HG03139 (cell line): ENCODE results near the gene HOXA9.

Experiments
- ATAC-seq: cut with Tn5 transposase; IDR thresholded peaks from one replicate; pipeline ENCODE4 v1.9.1; 2021; ENCODE audit not compliant: unreplicated experiment

Gene HOXA9

GRCh38 chr7:27144781-27145164 lies 20.6 kb downstream of the HOXA9 start:
- no peak for ATAC-seq

DNA sequence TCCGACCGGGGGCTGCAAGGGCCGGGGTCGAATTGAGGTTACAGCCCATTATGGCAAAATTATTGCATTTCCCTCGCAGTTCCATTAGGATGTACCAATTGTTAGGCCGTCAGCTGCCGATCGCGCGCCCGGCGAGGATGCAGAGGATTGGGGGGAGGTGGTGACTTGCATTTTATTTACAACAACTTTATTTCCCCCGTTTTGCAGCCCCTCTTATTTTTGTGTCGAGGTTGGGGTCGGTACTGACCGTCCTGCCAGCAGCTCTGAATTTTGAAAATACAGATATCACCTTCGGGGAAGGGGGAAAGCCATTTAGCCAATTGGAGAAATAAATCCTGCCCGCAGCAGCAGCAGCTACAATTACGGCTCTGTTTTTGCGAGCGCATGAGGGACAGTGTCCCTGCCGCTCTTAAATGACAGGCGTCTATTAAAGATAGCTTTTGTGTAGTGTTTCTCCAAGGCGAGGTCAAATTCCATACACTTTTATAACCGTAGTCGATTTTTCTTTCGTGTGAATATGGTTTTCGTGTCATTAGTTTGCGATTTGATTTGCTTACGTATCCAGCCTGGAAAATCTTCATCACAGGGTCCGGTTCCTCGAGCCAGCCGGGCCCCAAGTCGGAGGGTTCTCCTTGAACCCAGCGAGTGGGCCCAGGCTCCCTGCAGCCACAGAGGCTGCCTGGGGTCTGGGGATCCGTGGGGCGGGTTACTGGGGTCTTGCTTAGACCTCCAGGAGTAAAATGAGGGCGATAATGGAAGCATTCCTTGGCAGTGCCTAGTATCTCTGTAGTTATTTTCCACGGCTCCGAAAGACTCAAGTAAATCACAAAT lies 21.2 kb downstream of the HOXA9 start:
- no peak for ATAC-seq

DNA sequence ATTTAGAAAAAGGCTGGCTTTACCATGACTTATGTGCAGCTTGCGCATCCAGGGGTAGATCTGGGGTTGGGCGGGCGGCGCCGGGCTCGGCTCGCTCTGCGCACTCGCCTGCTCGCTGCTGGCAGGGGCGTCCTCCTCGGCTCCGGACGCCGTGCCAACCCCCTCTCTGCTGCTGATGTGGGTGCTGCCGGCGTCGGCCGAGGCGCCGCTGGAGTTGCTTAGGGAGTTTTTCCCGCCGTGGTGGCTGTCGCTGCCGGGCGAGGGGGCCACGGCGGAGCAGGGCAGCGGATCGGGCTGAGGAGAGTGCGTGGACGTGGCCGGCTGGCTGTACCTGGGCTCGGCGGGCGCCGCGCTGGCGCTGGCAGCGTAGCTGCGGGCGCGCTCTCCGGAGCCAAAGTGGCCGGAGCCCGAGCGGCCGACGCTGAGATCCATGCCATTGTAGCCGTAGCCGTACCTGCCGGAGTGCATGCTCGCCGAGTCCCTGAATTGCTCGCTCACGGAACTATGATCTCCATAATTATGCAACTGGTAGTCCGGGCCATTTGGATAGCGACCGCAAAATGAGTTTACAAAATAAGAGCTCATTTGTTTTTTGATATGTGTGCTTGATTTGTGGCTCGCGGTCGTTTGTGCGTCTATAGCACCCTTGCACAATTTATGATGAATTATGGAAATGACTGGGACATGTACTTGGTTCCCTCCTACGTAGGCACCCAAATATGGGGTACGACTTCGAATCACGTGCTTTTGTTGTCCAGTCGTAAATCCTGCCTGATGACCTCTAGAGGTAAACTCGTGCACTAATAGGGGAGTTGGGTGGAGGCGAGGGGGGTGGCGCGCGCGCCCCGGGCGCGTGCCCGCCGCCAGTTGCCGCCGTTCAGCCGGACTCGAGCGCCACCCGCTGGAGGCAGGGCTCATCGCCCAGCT lies 22.1 kb downstream of the HOXA9 start, which contains the start of gene HOXA5:
Gene HOXA5, minus strand, starts transcription at position 659 of the 927 bp plus-strand sequence. Its CDS starts 74 bp downstream, at position 585.
- ATAC-seq: no peak

GRCh38 chr7:27142580-27143022 lies 22.7 kb downstream of the HOXA9 start:
- no peak for ATAC-seq

GRCh38 chr7:27141923-27142579 lies 23.3 kb downstream of the HOXA9 start:
- no peak for ATAC-seq

DNA sequence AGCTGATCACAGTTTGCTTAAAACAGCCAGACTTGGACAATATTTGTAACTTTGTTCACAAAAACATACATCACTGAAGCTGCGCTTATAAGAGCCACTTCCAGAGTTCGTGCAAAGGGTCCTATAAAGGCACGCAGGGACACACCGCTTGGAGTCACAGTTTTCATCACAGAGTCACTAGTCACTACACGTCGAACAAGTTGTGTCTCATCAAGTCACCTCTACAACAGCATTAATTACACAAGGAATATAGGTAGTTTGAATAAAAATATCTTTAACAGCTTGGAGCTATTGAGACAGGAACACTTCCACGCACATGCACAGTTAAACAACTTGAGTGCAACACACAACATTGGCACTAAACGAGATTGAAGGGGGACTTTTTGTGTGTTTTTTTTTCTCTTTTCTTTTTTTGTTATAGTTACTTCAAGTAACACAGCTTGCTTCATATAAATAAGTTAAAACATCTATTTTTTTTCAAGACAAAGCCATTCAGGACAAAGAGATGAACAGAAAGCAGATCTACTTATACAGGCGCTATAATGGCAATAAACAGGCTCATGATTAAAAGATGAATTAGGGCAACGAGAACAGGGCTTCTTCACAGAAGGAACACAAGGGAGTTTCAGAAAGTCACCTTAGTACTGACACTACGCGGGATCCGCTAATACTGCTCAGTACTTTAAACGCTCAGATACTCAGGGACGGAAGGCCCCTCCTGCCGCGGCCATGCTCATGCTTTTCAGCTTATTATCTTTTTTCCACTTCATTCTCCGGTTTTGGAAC lies 24.0 kb downstream of the HOXA9 start:
- ATAC-seq: no peak

GRCh38 chr7:27140126-27140857 lies 25.0 kb downstream of the HOXA9 start:
- ATAC-seq: no peak

- ATAC-seq: no peak
Measured at GRCh38 chr7:27139334-27140125, 25.8 kb downstream of the HOXA9 start.

DNA sequence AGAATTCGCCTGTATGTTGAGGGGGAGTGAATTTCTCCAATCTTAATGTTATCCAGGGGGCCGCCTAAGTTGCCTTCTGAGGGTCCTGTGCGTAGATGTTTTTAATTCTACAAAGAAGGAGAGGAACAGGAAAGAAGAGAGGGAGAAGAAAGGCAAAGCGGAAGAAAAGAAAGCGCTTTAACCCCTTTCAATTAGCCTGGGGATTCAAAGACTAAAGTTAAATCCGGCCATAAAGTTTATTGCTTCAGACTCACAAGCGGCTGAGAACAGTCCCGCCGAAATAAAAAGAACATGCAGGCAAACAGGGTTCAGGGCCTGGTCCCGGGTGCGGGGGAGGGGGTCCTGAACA lies 26.4 kb downstream of the HOXA9 start:
- ATAC-seq: no peak

DNA sequence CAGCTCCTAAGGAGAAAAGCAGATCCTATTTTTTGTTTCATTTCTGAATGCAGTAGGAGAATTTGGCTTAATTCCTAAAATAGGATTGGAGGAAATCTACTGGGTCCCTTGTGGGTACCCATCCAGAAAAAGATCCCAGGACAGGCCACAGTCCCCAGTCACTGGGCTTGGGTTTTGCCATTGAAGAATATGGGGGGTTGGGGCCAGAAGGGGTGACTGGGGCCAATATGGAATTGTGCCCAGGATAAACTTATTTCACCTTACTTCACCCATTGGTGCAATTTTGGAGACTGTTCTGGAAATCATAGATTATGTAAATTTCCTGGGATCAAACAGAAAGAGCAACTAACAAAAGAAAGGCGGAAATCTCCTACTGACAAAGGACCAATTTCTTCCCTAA lies 26.9 kb downstream of the HOXA9 start:
- no peak for ATAC-seq

DNA sequence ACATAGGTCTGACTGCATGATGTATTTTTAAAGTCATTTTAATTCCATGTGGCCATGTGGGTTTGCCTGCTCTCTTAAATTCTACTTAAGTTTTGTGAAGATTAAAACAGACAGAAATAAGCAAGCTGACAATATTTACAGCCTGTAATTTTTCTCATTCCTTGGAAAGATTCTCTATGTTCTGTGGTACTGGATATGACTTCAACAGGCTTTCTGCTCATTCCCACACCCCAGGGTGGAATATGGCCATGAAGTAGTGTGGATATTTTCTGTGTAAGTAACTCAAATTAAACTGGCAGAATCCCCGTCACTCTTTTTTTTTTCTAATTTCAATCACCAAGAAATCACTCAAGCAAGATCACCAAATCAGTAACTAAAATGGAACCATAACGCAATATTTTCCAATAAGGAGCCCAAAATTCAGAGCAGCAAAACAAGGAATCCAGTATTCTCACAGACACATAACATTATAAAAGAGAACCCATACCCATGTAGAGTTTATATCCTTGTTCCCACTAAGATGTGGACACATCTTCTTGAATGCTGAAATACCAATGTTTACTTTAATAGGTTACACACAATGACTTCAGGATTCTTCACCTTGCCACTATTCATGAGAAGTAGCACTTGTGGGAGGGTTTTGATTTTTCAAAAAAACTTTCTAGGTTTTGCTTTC lies 27.6 kb downstream of the HOXA9 start:
- ATAC-seq: no peak

DNA sequence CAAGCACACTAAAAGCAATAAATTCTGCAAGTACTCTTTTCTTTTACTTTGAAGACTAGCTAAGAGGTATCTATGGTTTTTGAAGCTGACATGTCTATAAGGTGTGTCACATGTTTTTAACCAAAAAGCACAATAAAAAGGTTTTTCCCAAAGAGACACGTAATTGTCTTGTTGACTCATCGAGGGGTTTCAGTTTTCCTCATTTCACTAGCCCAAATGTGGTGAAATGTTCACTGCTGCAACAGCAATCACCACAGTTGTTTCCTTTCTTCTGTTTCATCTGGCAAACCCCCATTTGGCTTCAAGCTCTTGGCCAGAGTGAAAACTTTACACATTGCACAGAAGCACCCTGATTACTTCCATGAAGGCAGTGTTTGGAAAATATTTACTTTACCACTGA lies 30.9 kb downstream of the HOXA9 start:
- ATAC-seq: no peak

- no peak for ATAC-seq
Measured at GRCh38 chr7:27133409-27134231, 31.7 kb downstream of the HOXA9 start.

- ATAC-seq: no peak
Measured at GRCh38 chr7:27132978-27133377, 32.4 kb downstream of the HOXA9 start.

GRCh38 chr7:27132214-27132613 lies 33.1 kb downstream of the HOXA9 start:
- no peak for ATAC-seq

GRCh38 chr7:27131390-27131819 lies 33.9 kb downstream of the HOXA9 start:
- no peak for ATAC-seq

DNA sequence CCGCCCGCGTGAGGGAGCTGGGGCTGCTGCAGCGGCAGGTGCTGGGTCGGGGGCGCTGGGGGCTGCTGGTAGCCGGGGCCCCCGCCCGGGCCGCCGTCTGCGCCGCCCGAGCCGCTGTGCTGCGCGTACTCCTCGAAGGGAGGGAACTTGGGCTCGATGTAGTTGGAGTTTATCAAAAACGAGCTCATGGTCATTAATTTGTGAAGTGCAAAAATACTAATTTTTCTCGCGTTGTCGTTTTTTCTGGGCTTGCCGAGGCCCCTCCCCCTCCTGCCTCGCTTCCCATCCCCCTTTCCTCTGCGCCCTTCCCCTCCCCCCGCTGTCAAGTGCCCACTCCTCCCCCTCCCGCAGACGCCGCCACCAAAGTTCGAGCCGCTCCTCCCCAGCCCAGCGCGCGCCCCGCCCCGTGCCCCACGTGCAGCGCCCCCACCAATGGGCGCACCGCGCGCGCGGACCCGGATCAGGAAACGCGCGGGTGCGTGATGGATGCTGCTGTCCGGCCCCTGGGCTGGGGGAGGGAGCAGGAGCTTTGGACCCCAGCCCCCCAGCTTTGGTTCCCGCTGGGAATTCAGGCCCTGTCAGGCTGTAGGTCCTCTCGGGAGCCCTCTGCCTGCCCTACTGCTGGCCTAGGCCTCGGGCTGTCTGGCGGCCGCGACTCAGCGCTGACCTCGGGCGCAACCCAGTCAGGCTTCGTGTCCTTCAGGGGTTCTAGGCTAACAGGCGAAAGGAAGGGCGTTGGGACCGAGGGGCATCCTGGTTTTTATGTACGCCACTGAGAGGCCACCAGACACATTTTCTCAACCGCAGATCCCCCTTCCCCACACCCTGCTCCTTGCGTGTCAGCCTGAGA lies 34.6 kb downstream of the HOXA9 start, which contains the start of gene HOXA4:
Gene HOXA4, minus strand, starts transcription at position 218 of the 850 bp plus-strand sequence. Its CDS starts 24 bp downstream, at position 194.
- no peak for ATAC-seq
